ENCODE measurements around the gene CARS1. TPM values are rescaled to one million over a fixed set of nuclear protein-coding genes. Genes with fewer than 3 reads are reported as not detected.

Gene CARS1
- polyA plus RNA-seq, 3 donors, result 30.9 to 46.8 (median 35.7) TPM

- Histone ChIP-seq H3K27me3 (ENCODE audit: control insufficient read depth in 2 of 2, insufficient read depth in 2 of 2, low read length in 2 of 2) (no peaks in the 10 kb centered on the region), H3K79me2 (ENCODE audit: insufficient read depth, low read length) (peaks cover 53% of the 10 kb centered on the region), H4K20me1 (ENCODE audit: insufficient read depth, low read length) (peaks cover 44% of the 10 kb centered on the region), H3K27ac (ENCODE audit: low read depth in 1 of 2, low read length in 2 of 2) (peak overlapping the region; percentile 16 to 92), H3K4me1 (ENCODE audit: control insufficient read depth in 1 of 2, insufficient read depth in 2 of 2, low read length in 2 of 2) (peaks cover 21 to 33% of the 10 kb centered on the region in 2 donors), H3K4me3 (replicated peaks in 1 of 3; ENCODE audit: low read depth in 2 of 3, low read length in 3 of 3) (peak overlapping the region; percentile 68 to 97 (median 84)), H3K9me3 (replicated peaks in 1 of 2; ENCODE audit: control insufficient read depth in 1 of 2, insufficient read depth in 1 of 2, low read length in 2 of 2) (no peaks in the 10 kb centered on the region), H3K9ac (ENCODE audit: insufficient read depth, low read length, poor library complexity, severe bottlenecking) (peak overlapping the region; percentile 94), H3K36me3 (replicated peaks in 1 of 2; ENCODE audit: control insufficient read depth in 1 of 2, insufficient read depth in 2 of 2, low read length in 2 of 2) (peaks cover 5 to 24% of the 10 kb centered on the region in 2 donors), H2AFZ (ENCODE audit: insufficient read depth, low read depth, low read length, poor library complexity, severe bottlenecking) (peak overlapping the region; percentile 89), H3K4me2 (replicated peaks; ENCODE audit: extremely low read depth, low read length, poor library complexity, severe bottlenecking) (peak overlapping the region; percentile 94)
- peaks cover 0 to 4% (median 0%) of the 10 kb centered on the region in 7 donors for H3K9me3 Mint-ChIP-seq
- intact Hi-C loops (cut with micrococcal nuclease), result loop anchor here in 1 of 2 donors (2.0 kb wide), 1 partner anchor 66 kb away; no protein-coding TSS in a partner anchor
- H3K4me1 Mint-ChIP-seq, result peaks cover 41% of the 10 kb centered on the region
- H3K27me3 Mint-ChIP-seq (ENCODE audit: low read depth in 3 of 3), result peaks cover 2 to 3% (median 3%) of the 10 kb centered on the region in 3 donors
- H3K36me3 Mint-ChIP-seq, result peaks cover 25 to 34% of the 10 kb centered on the region in 2 donors
- H3K27ac Mint-ChIP-seq, result peak overlapping the region; percentile 83 to 96 (median 86)
- whole genome bisulfite sequencing (ENCODE audit: insufficient coverage), result 7% methylated on average over 23 of the region's 29 CpGs
- DNase-seq, result peak in 1 of 3 donors; percentile 17
- no peak for TF ChIP-seq CTCF (IDR thresholded peaks at IDR 0.05)
- H3K4me3 Mint-ChIP-seq, result peak overlapping the region; percentile 87
These were observed 741 bp downstream of the CARS1 start for GRCh38 chr11:3056296-3057068.

DNA sequence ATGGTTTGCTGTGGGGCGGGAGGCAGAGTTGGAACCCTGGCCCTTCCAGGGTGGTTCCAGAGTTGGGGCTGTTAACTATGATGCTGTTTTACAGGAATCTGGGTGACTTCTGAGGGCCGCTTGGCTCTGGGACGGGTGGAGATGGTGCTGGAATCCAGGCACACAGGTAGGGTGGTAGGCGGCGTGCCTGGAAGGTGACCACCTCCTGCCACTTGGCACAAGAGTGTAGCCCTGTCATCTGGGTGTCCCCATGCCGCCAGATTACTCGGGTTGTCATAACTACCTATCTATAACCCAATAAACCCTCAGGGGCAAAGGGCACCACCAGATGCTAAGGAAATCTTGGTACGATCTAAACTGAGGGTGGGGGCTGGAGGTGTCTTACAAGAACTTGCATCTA, 1.3 kb downstream of the CARS1 start:
- Mint-ChIP-seq H3K27me3 (ENCODE audit: low read depth in 3 of 3) (peaks cover 2 to 3% (median 3%) of the 10 kb centered on the region in 3 donors), H3K9me3 (peaks cover 0 to 4% (median 0%) of the 10 kb centered on the region in 7 donors), H3K4me3 (peak overlapping the region; percentile 87), H3K36me3 (peaks cover 25 to 34% of the 10 kb centered on the region in 2 donors), H3K27ac (peak overlapping the region in 4 of 7 donors; percentile 53 to 96 (median 72)), H3K4me1 (peaks cover 42% of the 10 kb centered on the region)
- H3K4me1 ChIP-seq (ENCODE audit: control insufficient read depth in 1 of 2, insufficient read depth in 2 of 2, low read length in 2 of 2), result peaks cover 25 to 36% of the 10 kb centered on the region in 2 donors
- WGBS (ENCODE audit: insufficient coverage), result 94% methylated on average over 5 of the region's 8 CpGs
- peaks cover 49% of the 10 kb centered on the region for H4K20me1 ChIP-seq (ENCODE audit: insufficient read depth, low read length)
- DNase-seq, result no peak
- intact Hi-C loops (cut with micrococcal nuclease), result loop anchor here in 1 of 2 donors (2.0 kb wide), 1 partner anchor 65 kb away; no protein-coding TSS in a partner anchor
- H3K9ac ChIP-seq (ENCODE audit: insufficient read depth, low read length, poor library complexity, severe bottlenecking), result no peak overlapping the region
- H3K27ac ChIP-seq (ENCODE audit: low read depth in 1 of 2, low read length in 2 of 2), result no peak overlapping the region
- TF ChIP-seq CTCF (IDR thresholded peaks at IDR 0.05), result no peak
- H3K4me3 ChIP-seq (replicated peaks in 1 of 3; ENCODE audit: low read depth in 2 of 3, low read length in 3 of 3), result peak overlapping the region in 1 of 3 experiments; percentile 97
- H3K79me2 ChIP-seq (ENCODE audit: insufficient read depth, low read length), result peaks cover 59% of the 10 kb centered on the region
- H2AFZ ChIP-seq (ENCODE audit: insufficient read depth, low read depth, low read length, poor library complexity, severe bottlenecking), result peak overlapping the region; percentile 89
- peaks cover 5 to 24% of the 10 kb centered on the region in 2 donors for H3K36me3 ChIP-seq (replicated peaks in 1 of 2; ENCODE audit: control insufficient read depth in 1 of 2, insufficient read depth in 2 of 2, low read length in 2 of 2)
- H3K27me3 ChIP-seq (ENCODE audit: control insufficient read depth in 2 of 2, insufficient read depth in 2 of 2, low read length in 2 of 2), result no peaks in the 10 kb centered on the region
- peak overlapping the region; percentile 94 for H3K4me2 ChIP-seq (replicated peaks; ENCODE audit: extremely low read depth, low read length, poor library complexity, severe bottlenecking)
- no peaks in the 10 kb centered on the region for H3K9me3 ChIP-seq (replicated peaks in 1 of 2; ENCODE audit: control insufficient read depth in 1 of 2, insufficient read depth in 1 of 2, low read length in 2 of 2)

Data from CD14-positive monocyte (primary cell).